Activated T-cell treated with anti-CD3 and anti-CD28 coated beads for 1 hour (primary cell): ENCODE data around the gene FAM241B.

ENCODE experiments used
- DNase-seq: peaks from one replicate; pipeline ENCODE4 v3.0.0-alpha.2; 2020; ENCODE audit warnings: low read depth

Gene FAM241B

GRCh38 chr10:69666756-69667155, 36.7 kb downstream of the FAM241B start:
- no peak for DNase-seq

GRCh38 chr10:69668721-69669120, 38.7 kb downstream of the FAM241B start:
- DNase-seq: no peak

GRCh38 chr10:69669409-69669808, 39.4 kb downstream of the FAM241B start:
- no peak for DNase-seq

DNA sequence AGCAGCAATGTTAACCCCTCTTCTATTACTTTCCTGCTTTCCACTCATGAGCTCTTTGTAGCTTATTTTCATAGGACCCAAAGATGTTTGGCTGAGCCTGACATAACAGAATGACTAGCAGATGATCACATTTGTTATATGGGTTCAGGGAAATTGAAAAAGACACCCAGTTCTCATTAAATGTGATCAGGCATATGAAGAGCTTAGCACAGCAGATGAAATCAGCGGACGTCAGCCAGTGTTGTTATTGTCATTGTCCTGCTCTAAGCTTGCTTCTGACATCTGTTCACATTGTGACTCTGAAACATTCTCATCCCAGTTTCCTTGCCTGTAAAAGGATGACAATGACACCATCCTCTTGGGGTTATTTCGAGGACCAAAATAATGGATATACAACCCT, 43.5 kb downstream of the FAM241B start:
- no peak for DNase-seq

GRCh38 chr10:69674786-69675185, 44.7 kb downstream of the FAM241B start:
- no peak for DNase-seq

- DNase-seq: no peak
Observed at GRCh38 chr10:69676301-69676700, 46.3 kb downstream of the FAM241B start.

GRCh38 chr10:69677985-69678654, 48.1 kb downstream of the FAM241B start:
- DNase-seq: no peak

GRCh38 chr10:69679736-69680135, 49.7 kb downstream of the FAM241B start:
- no peak for DNase-seq

DNA sequence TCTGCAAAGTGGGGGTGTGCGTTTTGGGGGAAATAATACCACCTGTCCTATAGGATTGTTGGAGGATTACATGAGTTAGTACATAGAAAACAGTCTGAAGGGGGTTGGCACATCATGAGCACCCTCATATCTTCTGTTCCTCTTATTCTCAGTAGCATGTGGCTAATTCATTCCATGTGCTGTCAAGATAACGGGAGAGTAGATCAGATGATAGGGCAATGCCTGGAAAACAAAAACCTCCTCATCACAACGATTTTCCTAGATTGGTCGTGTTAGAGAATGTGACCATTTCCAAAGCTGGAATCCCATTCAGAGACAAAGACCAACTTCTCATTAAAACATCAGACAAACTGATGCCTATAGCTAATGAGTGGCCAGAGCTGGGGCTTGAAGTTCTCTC, 50.6 kb downstream of the FAM241B start:
- DNase-seq: no peak

DNA sequence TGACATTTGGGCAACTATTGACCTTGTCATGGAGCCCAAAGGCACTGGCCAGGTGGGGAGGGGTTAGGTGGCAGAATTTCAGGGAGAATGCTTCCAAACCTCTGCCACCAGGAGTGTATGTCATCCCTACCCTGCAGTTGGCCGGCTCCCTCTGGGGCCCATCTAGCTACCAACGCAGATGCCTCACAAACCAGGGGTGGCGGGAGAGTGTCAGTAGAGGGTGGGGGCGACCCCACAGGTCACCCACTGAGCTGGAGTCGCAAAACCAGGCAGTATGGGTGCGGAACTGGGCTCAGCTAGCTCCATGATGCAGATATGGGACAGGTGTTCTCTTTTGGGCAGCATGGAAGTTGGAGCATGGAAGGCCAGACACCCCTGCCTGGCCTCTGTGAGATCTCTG, 51.4 kb downstream of the FAM241B start:
- DNase-seq: no peak

DNA sequence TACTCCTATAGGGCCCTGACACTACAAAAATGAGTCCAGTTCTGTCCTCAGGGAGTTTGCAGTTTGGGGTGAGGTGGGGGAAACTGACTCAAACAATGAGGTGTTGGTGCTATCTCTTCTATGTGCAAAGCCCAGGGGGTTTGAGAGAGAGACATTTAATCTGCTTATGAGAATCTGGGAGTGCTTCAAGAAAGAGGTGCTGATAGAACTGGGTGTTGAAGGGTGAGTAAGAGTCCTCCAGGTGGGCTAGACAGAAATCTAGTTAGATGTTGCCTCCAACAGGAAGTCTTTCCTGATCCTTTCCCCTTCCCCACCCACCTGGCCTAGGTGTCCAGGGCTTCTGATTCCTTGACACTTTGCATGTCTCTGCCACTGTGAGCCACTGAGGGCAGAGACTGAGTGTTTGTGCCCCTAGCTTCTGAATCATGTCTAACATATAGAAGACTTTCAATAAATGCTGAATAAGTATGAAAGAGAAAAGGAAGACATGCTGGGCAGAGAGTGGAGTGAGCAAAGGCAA, 53.0 kb downstream of the FAM241B start:
- no peak for DNase-seq
